ENCODE measurements around the gene SOX9.

- TF ChIP-seq CTCF (IDR thresholded peaks at IDR 0.05), result no peak
- TF ChIP-seq POLR2A (IDR thresholded peaks at IDR 0.05), result no peak
- TF ChIP-seq POLR2AphosphoS5 (IDR thresholded peaks at IDR 0.05), result no peak
Observed at GRCh38 chr17:72122010-72122764, 1.4 kb downstream of the SOX9 start.
